ENCODE data around the gene CAMTA1.

Gene CAMTA1

GRCh38 chr1:7533006-7533405, 747.8 kb downstream of the CAMTA1 start:
- no peak for DNase-seq

- no peak for DNase-seq
Observed at GRCh38 chr1:7534061-7534825, 749.0 kb downstream of the CAMTA1 start.

- no peak for DNase-seq
Observed at GRCh38 chr1:7535016-7535415, 749.8 kb downstream of the CAMTA1 start.

DNA sequence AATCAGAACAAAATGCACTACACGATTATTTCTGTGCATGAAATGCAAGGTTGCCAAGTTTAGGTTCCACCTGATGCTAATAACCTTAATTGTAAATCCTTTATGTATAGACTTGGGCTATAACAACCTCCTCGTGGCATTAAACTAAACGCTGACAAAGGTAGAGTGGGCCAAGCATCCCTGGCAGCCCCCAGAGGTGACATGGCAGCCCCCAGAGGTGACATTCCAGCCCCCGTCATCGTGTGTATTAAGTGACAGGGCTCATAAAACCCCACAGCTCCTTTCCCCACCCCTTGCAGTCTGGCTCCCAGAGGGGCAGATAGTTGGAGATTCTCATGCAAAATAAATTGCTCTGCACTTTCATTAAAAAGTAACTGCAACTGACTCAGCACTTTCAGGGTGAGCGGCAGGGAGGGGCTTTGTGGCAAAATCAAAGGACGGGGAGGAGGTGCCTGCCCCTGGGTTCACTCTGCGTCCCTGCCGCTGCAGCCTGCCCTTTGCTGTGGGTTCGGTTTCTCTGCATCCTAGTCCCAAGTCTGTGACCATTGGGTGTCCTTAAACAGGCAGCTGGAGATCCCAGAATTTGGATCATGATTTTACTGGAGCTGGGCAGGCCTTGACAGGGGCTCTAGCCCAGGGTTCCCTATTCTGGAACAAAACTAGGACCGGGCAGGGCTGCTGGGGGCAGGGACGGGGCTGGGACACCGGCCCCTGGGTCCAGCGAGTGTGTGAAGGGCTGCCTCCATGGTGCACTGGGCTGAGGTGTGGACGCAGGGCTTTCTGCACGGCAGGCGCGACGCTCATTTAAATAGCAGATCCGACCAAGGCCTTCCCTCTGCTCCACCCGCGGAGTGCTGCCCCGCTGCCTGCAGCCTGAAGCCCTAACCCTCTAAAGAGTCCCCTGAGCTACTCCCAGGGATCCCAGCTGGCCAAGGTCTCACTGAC, 751.0 kb downstream of the CAMTA1 start:
- DNase-seq, result no peak

DNA sequence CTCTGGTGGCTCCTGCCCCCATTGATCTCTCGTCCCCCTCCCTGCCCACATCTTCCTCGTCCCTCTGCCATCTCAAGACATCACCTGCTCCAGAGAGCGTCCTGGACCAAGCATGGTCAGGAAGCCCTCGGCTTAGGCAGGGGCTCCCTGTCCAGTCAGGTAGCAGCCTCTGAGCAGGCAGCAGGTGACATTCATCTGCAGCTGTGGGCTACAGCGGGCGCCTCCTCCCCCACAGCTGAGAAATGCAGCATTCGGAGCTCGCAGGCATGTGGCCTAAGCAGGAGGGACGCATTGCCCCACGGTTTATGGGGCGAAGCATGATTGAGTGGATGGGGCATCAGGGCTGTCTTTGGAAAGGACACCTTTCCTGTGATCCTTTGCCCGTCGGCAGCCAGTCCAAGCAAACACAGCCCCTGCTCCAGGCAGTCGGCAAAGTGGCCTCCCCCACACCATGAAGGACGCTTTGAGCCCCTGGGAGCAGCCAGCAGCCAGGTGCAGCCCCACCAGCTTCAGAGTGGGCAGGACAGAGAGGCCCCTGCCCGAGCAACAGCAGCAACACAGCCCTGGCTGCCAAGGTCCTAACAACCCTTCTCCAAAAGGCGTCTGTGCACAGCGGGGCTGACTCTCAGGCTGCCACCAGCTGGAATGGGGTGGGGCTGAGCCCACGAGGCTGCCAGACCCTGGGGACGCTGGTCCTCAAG, 751.8 kb downstream of the CAMTA1 start:
- DNase-seq, result no peak

DNA sequence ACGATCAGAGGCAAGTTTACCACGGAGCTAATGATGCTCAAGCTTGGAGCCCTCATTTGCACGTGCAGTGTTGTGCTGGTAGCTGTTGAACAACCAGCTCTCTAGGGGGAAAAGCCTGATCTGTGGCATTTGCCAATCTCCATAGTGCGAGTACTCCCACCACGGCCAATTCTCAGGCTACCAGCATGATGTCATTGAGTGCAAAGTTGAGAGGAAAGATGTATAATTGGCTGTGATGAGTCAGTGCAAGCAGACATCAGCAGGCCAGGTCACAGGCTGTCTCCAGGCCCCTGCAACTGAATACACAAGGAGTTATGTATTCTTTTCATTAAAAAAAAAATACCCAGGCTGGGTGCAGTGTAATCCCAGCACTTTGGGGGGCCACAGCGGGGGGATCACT, 752.8 kb downstream of the CAMTA1 start:
- DNase-seq, result no peak

- DNase-seq, result no peak
Observed at GRCh38 chr1:7538849-7539768, 753.9 kb downstream of the CAMTA1 start.

DNA sequence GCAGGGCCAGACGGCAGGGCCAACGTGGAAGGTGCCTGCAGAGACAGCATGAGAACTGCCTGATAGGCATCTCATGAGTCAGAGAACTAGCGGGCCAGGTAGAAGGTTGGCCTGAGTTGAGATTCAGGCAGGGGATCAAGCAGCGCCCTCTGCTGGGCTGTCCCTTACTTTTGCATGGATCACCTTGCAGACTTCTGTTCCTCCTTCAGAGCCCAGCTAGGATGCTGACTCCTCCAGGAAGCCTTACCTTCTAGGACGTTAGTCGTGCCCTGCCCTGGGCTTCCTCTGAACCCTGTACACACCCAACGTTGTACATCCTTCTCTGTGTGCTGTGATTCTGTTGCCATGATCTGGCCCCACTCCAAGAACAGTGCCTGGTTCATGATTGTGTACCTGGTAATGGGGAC, 754.5 kb downstream of the CAMTA1 start:
- DNase-seq, result no peak

- no peak for DNase-seq
Observed at GRCh38 chr1:7540816-7541215, 755.6 kb downstream of the CAMTA1 start.

DNA sequence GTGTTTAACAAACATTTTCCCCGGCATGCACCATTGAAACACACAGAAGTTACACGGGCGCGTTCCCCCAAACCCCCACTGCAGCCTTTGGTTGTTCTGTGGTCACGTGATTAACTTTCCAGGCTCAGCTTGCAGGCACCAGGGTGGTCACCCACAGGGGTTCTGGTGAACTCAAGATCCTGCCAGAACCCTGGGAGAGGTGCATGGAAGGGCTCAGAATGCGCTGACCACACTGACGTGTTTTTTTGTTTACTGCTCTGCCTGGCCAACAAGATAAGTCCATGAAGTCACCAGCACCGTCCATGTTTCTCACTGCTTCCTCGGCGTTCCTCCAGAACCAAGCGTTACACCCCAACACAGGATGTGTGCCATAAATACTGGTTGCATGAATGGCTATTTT, 756.4 kb downstream of the CAMTA1 start:
- DNase-seq, result no peak

- no peak for DNase-seq
Observed at GRCh38 chr1:7543718-7544090, 758.5 kb downstream of the CAMTA1 start.

- no peak for DNase-seq
Observed at GRCh38 chr1:7549277-7550161, 764.3 kb downstream of the CAMTA1 start.

DNA sequence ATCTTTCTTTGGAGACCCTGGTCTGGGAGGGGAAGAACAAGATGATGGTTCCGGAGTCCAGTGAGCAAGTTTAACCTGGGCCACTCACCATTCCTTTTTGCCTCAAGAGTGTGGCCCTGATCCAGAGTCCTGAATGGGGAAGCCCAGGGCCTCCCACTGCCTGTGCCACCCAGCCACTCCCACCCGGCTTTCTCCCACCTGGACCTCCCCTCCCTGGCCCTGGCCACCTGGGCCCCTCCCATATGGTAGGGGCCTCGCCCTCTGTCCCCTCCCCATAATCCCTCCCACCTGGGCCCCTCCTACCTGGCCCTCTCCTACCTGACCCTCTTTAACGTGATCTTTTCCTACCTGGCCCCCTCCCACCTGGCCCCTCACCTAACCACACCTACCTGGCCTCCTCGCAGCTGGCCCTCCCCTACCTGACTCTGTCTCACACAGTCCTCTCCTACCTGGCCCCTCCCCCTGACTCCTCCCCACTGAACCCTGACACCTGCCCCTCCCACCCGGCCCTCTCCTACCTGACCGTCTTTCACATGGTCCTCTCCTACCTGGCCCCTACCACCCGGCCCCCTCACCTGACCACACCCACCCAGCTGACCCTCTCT, 765.1 kb downstream of the CAMTA1 start:
- no peak for DNase-seq

GRCh38 chr1:7550981-7551380, 765.7 kb downstream of the CAMTA1 start:
- DNase-seq, result no peak

GRCh38 chr1:7551442-7551841, 766.2 kb downstream of the CAMTA1 start:
- DNase-seq, result no peak

DNA sequence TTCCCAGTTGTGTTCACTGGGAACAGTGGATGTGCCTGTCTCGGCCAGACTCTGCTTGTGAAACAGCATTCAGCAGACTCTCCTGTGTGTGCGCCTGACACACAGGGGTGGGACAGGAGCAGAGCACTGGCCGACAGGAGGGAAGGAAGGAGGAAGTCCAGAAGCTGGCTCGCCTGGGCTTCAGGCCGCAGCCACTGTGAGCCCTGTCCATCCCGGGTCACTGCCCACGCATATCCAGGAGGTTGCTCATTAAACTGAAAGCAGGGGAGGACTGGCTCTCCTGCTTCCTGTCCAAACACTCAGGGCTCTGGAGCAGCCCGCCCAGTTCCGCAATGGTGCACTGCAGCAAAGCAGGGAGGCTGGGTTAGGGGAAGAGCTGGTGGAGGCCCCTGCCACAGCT, 767.1 kb downstream of the CAMTA1 start:
- DNase-seq, result no peak

- DNase-seq, result no peak
Observed at GRCh38 chr1:7553042-7553690, 767.9 kb downstream of the CAMTA1 start.

- no peak for DNase-seq
Observed at GRCh38 chr1:7554385-7555235, 769.4 kb downstream of the CAMTA1 start.
